ENCODE data around the gene DPF1.
A peak's percentile ranks its signal among the peaks of the same experiment; 100 is the strongest.
"Not testable (repeated sequence)": the region's sequence is repeated elsewhere in the genome, so short reads cannot be mapped to it uniquely, and the experiment has no call there.

The DPF1 gene

GRCh38 chr19:38231918-38232317, 7.9 kb upstream of the DPF1 start:
- no peak overlapping the region for H3K27ac ChIP-seq
- TF ChIP-seq CTCF (IDR thresholded peaks at IDR 0.05) (no peak), ZFX (IDR thresholded peaks at IDR 0.05; ENCODE audit: borderline replicate concordance) (no peak)

- not testable (repeated sequence) for H3K27ac ChIP-seq
Measured at GRCh38 chr19:38230506-38231133, 6.6 kb upstream of the DPF1 start.

GRCh38 chr19:38229585-38230073, 5.6 kb upstream of the DPF1 start:
- no peak overlapping the region for H3K27ac ChIP-seq
- no peak for TF ChIP-seq ZFX (IDR thresholded peaks at IDR 0.05; ENCODE audit: borderline replicate concordance)
- TF ChIP-seq CTCF (IDR thresholded peaks at IDR 0.05), result no peak

- no peak overlapping the region for H3K27ac ChIP-seq
- no peak for TF ChIP-seq CTCF (IDR thresholded peaks at IDR 0.05)
- no peak for TF ChIP-seq ZFX (IDR thresholded peaks at IDR 0.05; ENCODE audit: borderline replicate concordance)
Measured at GRCh38 chr19:38228491-38229439, 4.7 kb upstream of the DPF1 start.

GRCh38 chr19:38228005-38228377, 4.0 kb upstream of the DPF1 start:
- TF ChIP-seq CTCF (IDR thresholded peaks at IDR 0.05), result no peak
- no peak for TF ChIP-seq ZFX (IDR thresholded peaks at IDR 0.05; ENCODE audit: borderline replicate concordance)
- H3K27ac ChIP-seq, result no peak overlapping the region

- no peak for TF ChIP-seq CTCF (IDR thresholded peaks at IDR 0.05)
- H3K27ac ChIP-seq, result no peak overlapping the region
Measured at GRCh38 chr19:38227287-38228004, 3.4 kb upstream of the DPF1 start.

GRCh38 chr19:38224863-38225218, 819 bp upstream of the DPF1 start:
- H3K27ac ChIP-seq, result peak overlapping the region; percentile 26

- TF ChIP-seq CTCF (IDR thresholded peaks at IDR 0.05), result no peak
- TF ChIP-seq ZFX (IDR thresholded peaks at IDR 0.05; ENCODE audit: borderline replicate concordance), result no peak
- H3K27ac ChIP-seq, result no peak overlapping the region
Measured at GRCh38 chr19:38223617-38224013, 407 bp downstream of the DPF1 start.

All from 22Rv1 (cell line).